ENCODE measurements around the gene PHAF1.

- TF ChIP-seq EZH2 (IDR thresholded peaks at IDR 0.05; ENCODE audit: borderline replicate concordance, low read length): no peak
- TF ChIP-seq, protein P1, sequence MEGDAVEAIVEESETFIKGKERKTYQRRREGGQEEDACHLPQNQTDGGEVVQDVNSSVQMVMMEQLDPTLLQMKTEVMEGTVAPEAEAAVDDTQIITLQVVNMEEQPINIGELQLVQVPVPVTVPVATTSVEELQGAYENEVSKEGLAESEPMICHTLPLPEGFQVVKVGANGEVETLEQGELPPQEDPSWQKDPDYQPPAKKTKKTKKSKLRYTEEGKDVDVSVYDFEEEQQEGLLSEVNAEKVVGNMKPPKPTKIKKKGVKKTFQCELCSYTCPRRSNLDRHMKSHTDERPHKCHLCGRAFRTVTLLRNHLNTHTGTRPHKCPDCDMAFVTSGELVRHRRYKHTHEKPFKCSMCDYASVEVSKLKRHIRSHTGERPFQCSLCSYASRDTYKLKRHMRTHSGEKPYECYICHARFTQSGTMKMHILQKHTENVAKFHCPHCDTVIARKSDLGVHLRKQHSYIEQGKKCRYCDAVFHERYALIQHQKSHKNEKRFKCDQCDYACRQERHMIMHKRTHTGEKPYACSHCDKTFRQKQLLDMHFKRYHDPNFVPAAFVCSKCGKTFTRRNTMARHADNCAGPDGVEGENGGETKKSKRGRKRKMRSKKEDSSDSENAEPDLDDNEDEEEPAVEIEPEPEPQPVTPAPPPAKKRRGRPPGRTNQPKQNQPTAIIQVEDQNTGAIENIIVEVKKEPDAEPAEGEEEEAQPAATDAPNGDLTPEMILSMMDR (IDR thresholded peaks at IDR 0.05; ENCODE audit: low read length): peak; percentile 30; the same call in 1 of the 2 replicates
Observed at GRCh38 chr16:67104061-67104460, 5.7 kb upstream of the PHAF1 start.
